Kasumi-1 (cell line): ENCODE measurements around the gene FREM1.

Experiments
- DNase-seq, 2 experiments: peaks; one replicate each; lab custom pipeline; 2025; lab: John Stamatoyannopoulos, UW

The FREM1 gene

DNA sequence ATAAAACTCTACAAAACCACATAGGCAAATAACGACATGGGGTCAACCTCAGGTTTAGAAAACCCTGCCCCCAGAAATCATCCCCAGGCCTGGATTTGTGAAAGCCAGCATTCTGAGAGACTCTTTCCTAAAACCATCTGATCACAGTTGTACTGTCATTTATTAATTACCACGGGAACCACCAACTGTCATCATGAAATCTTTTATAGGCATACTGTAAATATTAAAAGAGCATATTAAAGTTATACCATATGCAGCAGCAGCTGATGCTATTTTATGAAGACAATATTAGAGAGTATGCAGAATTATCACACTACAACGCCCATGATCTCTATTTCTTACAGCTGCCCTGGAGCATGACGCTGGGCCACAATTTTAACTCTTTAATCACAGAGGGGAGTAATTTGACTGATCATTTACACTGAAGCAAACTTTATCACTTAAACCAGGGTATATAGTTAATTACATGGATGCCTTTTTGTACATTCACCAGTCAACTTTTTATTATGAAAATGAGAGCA is 208.0 kb downstream of the FREM1 start:
- no peak for DNase-seq

DNA sequence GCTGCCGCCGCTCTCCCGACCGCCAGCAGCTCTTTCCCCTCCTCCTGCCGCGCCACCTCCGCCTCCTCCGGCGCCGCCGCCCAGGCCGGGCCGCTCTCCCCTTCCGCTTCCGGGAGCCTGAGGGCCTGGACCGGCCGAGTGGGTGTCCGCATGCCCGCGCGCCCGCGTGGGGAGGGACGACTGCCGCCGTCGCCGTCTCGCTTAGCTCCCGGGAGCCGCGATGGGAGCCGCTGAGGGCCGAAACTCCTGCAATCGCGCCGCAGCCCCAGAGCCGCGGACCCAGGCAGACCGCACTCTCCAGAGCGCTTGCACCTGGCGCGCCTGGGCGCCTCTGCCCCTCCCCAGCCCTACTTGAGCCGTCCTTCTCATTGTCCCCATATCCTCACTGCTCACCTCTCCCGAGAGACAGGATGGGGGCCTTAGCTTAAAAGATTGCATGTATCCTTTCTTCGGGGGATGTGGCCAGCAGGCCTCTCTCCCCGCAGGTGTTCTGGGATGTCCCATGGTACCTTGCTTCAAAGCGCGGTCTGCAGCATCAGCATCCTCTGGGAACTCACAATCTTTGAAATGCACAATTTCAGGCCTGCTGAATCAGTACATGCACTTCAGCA is 216.9 kb downstream of the FREM1 start, which contains the start of gene ZDHHC21:
Gene ZDHHC21, minus strand, starts transcription at position 182 of the 611 bp plus-strand sequence. CDS start 19,092 bp downstream, outside the sequence.
- DNase-seq: no peak

DNA sequence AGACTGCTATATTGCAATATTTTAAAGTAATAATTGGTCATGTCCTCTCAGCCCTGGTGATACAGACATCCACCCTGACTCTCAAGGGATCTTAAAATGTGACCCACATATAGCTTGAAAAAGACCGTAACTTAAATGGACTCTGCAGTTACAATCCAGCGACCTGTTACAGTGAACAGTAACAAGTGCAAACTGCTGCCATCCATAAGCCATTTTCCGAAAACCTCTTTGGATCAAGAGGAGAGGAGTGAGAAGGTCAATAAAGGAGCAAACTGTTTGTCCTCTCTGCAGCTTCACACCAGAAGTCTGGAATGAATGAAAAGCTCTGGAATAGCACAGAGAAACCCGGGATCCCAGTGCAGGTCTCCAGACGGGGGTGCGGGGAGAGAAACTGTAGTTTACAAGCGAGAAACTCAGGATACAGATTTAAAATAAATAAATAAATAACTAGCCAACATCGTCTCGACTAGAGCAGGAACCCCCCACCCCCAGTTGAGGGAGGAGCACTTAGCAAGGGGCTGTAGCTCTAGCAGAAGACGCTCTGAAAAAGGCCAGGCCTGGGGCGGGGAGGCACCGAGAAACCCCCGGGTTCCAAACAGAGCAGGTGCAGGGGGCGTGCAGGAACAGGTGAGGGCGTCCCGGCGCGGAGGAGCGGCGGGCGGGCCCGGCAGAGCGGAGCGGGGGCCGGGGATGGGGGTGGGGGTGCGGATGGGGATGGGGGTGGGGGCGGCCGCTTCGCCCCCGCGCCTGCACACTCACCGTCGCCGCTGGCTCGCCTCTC is 217.6 kb downstream of the FREM1 start:
- no peak for DNase-seq

DNA sequence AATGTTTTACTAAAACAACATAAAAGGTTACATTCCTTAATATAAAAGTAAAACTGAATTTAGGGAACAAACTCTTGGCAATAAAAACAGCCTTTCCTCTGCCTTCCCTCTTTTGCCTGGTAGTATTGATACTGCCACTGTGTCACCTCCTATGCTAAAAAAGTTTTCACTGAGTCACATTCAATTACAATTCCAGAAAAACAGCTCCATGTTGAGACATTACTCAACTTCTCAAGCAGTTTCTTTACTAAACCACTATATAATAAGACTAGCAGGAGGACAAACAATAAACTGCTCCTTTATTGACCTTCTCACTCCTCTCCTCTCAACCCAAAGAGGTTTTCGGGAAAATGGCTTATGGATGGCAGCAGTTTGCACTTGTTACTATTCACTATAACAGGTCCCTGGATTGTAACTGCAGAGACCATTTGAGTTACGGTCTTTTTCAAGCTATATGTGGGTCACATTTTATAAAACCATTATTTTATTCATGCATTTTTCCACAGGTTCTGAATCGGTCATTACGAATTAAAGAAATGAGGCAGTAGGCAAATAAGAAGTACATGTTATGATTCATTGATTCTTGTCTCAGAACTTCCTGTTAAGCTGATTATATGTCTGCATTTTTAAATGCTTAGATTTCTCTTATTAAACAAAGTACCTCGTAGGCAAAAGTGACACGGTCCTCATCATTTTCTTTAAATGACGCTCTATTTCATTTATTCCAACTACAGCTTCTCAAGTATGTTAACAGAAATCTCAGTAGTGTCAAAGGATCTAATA is 219.1 kb downstream of the FREM1 start:
- DNase-seq: no peak

DNA sequence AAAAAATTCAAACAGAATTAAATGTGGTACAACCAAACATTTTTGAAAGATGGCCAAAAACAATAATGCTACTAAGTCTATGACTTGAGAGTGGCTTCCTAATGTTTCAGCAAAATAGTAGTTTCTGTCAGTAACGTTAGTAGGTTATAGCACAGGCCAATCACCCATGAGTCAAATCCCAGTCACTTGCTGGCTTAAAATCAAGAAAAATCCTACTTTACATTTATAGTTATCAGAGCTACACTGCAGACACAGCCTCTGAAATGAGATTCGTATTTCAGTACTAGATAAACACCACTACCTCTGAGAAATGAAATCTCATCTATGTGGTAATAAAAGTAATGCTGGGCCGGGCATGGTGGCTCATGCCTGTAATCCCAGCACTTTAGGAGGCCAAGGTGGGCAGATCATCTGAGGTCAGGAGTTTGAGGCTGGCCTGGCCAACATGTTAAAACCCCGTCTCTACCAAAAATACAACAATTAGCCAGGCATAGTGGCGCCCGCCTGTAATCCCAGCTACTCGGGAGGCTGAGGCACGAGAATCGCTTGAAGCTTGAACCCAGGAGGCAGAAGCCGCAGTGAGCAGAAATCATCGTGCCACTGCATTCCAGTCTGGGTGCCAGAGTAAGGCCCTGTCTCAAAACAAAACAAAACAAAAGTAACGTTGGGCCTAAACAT is 223.0 kb downstream of the FREM1 start:
- no peak for DNase-seq

DNA sequence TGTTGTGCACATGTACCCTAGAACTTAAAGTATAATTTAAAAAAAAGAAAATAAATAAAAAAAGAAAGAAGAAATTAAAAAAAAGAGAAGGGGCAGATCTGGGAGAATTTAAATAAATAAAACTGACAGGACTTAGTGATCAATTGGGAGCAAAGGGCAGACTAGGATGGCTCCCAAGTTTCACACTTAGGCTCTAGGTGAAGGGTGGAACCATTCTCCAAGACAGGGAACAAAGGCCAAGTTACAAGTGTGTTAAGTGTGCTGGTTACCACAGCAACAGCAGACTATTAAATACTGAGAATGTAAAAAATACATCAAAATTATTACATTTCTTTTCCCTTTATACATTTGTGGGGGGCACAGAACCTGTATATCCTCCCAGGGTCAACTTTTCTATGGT is 224.1 kb downstream of the FREM1 start:
- no peak for DNase-seq
